ENCODE measurements around the gene LRP2BP.
"Not testable (repeated sequence)": the region's sequence is repeated elsewhere in the genome, so short reads cannot be mapped to it uniquely, and the experiment has no call there.

The LRP2BP gene

GRCh38 chr4:185358959-185359358 lies 36.8 kb downstream of the LRP2BP start:
- no peak for DNase-seq

DNA sequence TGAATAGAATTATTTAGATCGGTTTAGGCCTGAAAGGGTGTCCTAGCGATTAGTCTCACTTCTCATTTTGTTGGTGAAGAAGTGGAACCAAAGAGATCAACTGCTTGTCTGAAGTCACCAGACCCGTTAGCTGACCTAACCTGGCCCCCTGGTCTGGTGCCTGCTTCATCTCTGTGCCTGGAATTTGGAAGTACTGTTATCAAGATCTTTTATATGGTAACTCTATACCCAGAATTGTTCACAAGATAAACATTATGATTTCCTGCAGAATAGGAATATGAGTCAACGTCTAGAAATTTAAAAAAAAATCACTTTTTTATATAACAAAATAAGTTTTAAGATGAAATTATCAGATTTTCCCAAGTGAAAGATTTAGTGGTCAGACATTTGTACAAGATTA lies 37.2 kb downstream of the LRP2BP start:
- DNase-seq: no peak

DNA sequence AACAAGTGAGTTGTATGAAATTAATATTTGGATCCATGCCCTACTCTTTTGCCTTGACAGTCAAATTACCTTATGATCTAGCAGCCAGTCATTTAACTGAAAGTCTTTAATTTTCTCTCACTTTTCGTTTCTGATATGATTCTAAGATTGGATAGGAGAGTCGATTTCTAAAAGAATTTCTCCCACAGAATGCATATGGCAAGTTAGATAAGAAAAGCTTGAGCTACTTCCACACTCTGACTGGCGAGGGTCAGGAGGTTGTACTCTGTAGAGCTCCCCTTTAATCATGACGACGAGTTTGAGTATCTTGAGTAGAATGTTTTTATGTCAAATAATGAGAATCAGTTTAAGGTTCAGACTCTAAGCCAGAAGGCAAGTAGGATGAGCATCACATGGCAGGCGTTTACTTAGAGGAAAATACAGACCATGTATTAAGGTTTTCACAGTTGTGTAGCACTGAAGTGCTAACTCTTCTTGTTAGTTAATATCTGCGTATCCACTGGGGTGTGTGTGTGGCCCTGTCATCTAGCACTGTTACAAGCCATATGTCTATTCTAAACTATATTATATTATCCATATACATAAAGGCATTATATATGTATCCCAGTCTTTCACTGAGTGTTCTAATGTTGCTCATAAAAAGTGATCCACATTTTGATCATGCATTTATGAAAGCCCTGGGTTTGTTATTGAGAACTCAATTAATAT lies 37.8 kb downstream of the LRP2BP start:
- no peak for DNase-seq

- DNase-seq: no peak
These were observed 38.5 kb downstream of the LRP2BP start for GRCh38 chr4:185357211-185357610.

DNA sequence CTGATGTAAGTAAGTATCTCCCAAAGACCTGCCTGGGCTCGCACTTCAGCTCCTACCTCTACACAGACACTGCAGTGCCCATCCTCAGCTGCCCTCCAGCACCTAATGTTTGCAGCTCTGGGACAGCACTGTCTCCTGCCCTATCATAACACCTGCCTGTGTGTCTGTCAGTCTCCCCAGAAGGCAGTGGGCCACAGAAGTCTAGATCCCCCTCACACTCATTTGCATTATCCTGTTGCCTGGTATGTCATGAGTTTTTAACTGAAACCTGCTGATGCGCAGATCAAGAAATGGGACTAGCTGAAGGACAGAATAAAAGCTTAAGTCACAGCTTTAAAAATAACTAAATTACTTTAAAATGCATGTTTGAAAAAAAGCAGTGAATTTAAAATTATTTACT lies 43.0 kb downstream of the LRP2BP start:
- no peak for DNase-seq

DNA sequence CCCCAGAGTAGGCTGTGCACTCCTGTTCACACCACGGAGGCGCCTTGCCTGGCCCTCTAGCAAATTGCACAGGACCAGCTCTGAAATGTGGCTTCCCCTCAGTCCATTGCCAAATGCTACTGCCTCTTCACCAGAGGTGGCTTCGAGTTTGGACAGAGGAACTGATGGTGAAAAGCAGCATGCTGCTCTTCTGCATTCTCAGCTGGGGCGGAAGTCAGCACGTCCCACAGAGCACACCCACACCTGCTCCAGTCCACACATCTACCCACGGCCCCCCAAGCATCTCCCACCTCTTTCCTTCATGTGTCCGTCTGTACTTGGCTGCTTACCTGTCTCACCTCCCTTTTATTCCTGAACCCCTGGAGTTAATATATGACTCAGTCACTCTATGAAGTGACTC lies 43.5 kb downstream of the LRP2BP start:
- DNase-seq: no peak

- no peak for DNase-seq
These were observed 44.0 kb downstream of the LRP2BP start for GRCh38 chr4:185351691-185352090.

DNA sequence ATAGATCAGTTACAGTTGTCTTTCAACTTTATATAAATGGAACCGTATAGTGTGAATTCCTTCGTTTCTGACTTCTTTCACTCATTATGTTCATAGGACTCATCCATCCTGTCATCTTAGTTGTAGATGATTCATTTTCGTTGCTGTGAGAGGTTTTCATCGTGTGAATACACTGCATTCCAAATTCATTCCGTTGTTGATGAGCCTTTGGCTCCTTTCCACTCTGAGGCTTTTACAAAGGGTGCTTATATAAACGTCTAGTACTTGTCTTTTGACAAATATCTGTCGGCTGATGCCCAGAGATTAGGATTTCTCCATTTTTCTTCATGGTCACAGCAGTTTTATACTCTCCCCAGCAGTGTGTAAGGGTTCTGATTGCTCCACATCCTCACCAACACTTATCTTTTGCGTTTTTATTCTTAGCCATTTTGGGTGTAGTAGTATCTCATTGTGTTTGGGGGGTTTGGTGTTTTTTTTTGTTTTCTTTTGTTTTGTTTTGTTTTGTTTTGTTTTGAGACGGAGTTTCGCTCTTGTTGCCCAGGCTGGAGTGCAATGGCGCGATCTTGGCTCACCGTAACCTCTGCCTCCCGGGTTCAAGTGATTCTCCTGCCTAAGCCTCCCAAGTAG lies 48.6 kb downstream of the LRP2BP start:
- no peak for DNase-seq

- DNase-seq: no peak
These were observed 50.8 kb downstream of the LRP2BP start for GRCh38 chr4:185344743-185345538.

GRCh38 chr4:185343726-185344581 lies 51.8 kb downstream of the LRP2BP start:
- DNase-seq: no peak

GRCh38 chr4:185341841-185342240 lies 53.9 kb downstream of the LRP2BP start:
- no peak for DNase-seq

DNA sequence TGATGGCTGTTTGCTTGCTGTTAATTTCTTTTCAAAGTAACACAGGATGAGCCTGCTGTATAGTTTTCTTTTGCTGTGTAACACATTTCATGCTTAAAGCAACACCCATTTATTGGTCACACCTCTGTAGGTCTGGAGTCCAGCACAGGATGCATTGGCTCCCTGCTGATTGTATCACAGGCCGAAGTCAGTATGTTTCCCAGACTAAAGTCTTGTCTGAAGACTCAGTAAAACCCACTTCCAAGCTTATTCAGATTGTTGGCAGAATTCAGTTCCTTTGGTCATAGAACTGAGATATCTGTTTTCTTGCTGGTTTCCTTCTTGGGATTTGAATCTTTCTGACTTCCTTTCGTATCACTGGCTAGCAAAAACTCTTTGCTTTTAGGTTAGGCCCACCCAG lies 54.3 kb downstream of the LRP2BP start:
- DNase-seq: no peak

- no peak for DNase-seq
These were observed 55.8 kb downstream of the LRP2BP start for GRCh38 chr4:185339941-185340340.

DNA sequence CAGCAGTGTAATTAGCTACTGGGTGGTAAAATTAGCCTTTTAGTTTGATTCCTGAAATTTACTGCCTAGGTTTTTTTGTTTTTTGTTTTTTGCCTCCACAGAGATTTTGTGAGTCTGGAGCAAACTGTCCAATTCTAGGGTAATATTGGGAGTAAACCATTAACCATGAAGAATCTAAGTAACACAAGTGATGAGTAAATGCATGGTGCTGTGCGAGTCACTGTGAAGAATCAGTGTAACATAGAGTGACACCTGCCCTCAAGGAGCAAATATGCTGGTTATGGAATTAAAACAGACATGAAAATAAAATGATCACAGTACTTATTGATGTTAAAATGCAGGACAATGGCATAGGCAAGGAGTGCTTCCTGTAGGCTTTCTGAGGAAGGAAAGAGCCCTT lies 60.1 kb downstream of the LRP2BP start:
- DNase-seq: no peak

- no peak for DNase-seq
These were observed 61.4 kb downstream of the LRP2BP start for GRCh38 chr4:185334326-185334725.

DNA sequence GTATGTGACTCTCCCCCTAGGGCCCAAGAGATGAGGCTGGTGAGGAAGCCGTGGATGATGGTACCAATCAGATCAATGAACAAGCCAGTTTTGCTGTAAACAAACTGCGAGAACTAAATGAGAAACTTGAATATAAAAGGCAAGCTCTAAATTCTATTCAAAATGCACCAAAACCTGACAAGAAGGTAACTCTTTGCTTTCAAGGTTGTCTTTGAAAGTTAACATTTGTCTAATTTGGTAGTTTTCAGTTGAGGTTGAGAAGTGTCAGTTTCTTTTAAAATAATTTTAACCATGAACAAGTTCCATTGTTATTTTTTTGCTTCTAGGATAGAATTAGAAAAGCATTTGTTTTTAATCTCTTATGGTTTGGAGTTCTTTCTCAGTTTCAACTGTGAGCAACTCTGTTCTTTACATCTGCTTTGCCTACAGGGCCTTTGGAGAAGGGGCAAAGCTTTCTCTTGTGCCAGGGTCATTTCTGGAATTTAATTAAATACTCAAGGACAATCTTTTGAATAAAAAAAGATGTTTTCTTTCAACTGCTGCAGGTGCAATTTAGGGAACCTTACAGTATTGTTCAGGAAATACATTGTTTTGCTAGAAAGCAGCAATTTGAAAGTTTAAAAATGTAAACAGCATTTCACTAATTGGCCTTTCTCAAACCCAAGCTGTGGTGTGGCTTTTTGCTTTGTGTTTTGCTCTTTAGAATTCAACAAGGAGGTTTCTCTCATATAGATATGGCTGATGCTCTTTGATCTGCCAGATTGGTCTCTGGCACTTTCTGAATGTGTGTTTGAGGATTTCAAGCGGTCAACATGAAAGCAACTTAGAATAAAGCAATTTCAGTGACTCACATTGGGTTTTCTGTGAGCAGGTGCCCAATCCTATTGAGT lies 62.9 kb downstream of the LRP2BP start:
- DNase-seq: no peak

GRCh38 chr4:185329879-185330510 lies 65.7 kb downstream of the LRP2BP start:
- DNase-seq: not testable (repeated sequence)

DNA sequence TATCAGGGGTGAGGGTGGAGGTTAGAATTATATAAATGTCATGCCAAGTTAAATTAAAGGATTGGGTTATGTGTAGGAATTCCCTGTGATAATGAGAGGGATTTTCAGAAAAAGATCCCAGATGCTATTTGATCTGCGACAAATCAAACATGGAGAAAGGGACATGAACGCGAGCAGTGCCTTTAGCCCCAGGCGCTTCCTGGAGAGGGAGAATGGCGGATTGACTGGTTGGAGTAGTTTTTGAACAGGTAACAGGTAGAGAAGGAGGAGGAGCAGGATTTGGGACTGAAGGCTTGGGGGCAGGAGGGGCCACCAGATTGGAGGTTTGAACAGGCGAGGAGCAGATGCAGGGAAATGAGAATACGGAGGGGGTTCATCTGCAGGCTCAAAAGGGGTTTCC lies 67.1 kb downstream of the LRP2BP start:
- no peak for DNase-seq

DNA sequence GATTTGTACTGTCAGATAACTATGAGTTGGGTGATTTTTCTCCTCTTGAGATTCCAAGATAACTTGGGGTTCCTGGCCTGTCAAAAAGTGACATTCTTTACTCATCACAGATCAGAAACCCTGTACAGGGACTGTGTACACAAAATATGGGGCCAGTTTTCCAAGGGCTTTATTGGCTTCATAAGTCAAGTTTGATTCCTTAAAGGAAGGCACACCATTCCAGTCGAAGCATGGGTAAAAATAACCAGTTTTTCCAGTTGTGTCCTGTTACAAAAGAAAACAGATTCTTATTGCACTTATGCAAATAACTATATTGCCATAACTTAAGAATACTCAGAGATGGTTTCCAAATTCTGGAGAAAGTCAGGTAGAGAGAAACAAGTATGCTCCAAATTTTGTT lies 70.0 kb downstream of the LRP2BP start:
- DNase-seq: not testable (repeated sequence)

DNA sequence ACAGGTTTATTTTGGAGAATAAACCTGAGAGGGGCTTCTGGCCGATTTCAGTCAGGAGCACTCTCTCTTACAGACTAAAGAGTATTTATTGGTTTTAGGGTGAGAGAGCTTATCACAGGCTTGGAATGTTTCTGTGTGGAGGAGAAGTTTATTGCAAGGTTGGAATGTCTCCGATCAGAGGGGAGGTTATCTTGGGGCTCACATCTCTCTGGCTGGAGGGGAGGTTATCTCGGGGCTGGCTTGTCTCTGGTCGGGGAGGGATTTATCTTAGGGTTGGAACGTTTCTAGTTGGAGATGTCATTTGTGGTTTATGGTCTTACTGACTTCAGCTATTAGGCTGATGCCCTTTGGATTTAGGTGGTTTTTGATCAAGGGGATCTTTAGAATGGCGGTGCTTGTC lies 71.4 kb downstream of the LRP2BP start:
- not testable (repeated sequence) for DNase-seq

DNA sequence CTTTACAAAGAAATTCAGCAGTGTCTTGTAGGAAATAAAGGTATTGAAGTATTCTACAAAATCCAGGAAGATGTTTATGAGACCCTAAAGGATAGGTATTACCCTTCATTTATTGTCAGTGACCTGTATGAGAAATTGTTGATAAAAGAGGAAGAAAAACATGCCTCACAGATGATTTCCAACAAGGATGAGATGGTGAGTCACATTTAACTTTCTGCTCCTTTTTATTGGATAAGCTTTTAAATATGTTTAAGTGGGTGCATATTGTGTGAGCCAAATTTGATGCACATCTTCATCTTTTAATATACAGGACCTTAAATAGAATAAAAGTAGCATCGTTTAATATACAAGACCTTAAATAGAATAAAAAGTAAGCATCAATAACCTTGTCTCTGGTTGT lies 72.1 kb downstream of the LRP2BP start:
- no peak for DNase-seq

GRCh38 chr4:185322803-185323202 lies 72.9 kb downstream of the LRP2BP start:
- DNase-seq: no peak
